GM12801 (cell line): ENCODE results near the gene ABHD15.

Source experiments
- TF ChIP-seq, protein P1 (sequence below): IDR thresholded peaks from one replicate; pipeline ENCODE4 v1.5.1; 2011; ENCODE audit warnings: control low read depth; ENCODE audit not compliant: insufficient read length; ENCODE audit errors: extremely low read depth

ABHD15 gene

DNA sequence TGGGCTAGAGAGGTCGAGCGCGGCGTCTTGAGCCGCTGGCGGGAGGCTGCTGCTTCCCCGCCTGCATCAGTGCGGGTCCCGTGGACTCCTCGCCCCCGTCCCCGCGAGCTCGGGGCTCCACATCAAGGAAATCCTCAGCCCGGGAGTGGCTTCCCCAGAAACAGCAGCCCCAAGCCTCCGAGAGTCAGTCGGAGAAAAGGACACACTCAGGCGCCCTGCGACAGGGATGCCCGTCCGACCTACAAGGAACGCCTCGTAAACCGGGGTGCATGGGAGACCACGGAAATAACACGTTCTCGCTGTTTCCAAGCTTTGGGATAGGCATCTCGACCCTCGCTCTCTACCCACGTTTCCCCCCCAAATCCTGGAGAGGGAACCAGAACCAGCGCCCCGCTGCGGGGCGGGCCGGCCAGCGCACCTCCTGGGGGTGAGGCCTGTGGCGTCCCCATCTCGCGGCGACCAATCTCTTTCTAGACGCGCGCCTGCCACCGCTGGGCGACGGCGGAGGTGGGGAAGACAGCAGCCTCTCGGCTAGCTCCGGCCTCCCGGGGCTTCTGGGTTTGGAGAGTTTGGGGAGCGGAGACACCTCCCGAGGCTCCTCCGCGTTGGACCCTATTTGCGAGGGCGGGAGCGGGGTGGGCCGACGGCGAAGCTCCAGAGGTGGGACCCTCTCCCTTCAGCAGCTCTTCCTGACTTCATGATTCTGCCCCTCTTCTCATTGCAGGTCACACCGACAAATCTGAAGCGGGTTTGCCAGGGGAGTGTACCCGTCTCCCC lies 905 bp upstream of the ABHD15 start:
- TF ChIP-seq, protein P1, sequence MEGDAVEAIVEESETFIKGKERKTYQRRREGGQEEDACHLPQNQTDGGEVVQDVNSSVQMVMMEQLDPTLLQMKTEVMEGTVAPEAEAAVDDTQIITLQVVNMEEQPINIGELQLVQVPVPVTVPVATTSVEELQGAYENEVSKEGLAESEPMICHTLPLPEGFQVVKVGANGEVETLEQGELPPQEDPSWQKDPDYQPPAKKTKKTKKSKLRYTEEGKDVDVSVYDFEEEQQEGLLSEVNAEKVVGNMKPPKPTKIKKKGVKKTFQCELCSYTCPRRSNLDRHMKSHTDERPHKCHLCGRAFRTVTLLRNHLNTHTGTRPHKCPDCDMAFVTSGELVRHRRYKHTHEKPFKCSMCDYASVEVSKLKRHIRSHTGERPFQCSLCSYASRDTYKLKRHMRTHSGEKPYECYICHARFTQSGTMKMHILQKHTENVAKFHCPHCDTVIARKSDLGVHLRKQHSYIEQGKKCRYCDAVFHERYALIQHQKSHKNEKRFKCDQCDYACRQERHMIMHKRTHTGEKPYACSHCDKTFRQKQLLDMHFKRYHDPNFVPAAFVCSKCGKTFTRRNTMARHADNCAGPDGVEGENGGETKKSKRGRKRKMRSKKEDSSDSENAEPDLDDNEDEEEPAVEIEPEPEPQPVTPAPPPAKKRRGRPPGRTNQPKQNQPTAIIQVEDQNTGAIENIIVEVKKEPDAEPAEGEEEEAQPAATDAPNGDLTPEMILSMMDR = no peak

GRCh38 chr17:29567304-29567553 lies 392 bp upstream of the ABHD15 start:
- TF ChIP-seq, protein P1 = no peak

DNA sequence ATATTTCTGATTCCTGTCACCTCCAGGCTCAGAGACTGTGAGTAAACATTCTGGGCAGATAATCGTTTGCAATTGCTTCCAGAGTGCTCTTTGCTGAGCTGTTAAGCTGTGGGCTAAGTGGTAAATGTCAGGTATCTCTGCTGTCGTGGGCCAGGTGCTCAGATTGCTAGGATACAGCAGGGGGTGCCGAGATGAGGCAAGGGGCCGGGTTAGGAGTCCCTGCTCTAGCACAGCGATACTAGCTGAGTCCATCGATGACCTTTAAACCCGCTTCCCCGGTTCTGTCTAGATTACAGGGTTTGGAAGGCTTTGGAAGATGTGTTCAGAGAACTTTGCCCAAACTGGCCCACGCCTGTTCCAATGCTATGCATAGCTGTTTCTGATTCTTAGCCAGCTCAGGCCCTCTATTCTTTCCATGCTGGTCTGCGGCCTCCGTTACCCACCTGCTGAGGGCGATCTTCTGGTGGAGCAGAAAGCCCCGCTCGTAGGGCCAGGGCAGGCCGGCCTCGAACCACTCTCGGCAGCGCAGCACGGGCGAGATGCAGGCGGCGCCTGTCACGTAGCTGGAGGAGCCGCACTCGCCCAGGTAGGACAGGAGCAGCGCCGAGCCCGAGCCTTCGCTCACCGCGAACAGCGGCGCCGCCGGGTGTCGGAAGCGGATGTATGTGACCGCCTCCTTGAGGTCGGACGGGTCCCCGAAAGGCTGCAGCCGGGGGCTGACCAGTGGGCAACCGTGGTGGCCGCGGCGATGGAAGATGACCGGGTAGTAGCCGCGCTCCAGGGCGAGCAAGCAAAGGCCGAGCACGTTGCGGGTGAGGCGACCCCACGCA lies 979 bp downstream of the ABHD15 start:
- TF ChIP-seq, protein P1 = no peak

- TF ChIP-seq, protein P1 = no peak
These were observed 3.0 kb downstream of the ABHD15 start for GRCh38 chr17:29563816-29564215.

DNA sequence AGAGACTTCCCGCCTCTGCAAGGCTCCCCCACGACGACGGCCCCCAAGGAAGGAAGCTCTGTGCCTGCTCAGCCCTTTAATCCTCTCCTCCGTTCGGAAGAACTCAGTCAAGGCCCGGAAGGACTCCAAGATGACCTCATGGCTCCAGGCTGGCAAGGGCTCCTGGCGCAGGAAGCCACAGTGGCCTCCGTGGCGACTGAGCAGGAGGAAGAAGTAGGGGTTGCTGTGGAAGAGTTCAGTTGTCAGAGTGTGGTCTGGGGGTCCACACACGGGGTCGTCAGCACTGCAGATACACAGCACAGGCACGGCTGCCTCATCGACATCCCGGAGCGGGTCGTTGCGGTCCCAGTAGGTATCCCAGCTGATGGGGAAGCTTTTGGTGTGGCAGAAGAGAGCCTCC lies 4.2 kb downstream of the ABHD15 start:
- TF ChIP-seq, protein P1 = no peak

DNA sequence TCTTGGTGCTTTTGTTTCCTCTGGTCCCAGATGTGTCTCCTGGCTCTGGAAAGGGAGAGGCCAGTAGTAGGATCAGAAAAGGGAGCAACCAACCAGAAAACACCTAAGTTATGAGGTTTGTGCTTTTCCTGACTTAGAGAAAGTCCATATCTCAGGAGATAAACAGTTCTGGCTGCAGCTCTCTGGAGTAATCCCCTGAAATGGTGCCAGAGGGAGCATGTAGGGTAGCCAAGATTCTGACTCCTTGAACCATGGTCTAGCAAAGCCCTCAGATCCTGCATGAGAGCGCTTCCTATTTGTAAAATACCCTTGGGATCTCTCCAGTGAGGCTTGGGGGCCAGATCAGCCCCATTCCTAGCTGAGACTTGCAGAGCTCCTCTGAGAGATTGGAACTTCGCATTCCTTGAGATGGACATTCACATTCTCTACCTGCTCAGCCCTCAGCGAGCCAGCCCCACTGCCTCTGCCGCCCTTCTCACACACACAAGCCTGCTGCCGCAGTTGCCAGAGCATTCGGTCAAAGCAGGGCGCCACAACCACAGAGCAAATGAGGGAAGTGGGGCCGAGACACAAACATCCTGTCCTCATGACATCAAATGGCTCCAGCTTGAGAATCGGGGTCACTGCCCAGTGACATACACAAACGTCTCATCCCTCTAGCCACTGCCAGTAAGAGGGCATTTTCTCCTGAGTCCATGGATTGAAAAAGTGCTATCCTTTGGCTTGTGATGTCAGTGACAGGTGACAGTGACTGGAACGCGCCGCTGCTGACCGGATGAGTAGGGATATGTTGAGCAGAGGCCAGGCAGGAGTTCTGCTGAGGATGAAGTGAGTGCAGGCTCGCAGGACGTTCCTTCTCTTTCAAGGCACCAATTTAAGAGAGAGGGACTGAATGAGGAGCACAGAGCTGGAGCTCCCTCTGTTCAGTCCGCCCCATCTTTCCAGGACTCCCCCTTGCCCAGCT lies 5.0 kb downstream of the ABHD15 start:
- TF ChIP-seq, protein P1 = no peak

- TF ChIP-seq, protein P1 = no peak
These were observed 6.5 kb downstream of the ABHD15 start for GRCh38 chr17:29560316-29560715.
